MCF 10A (cell line): ENCODE results near the gene RBM26. TPM values are rescaled to one million over a fixed set of nuclear protein-coding genes. Genes with fewer than 3 reads are reported as not detected.

Source experiments
- BruUV-seq: library from RNA; stranded (reverse); fragments of 400-500 nt; replicated peaks from 2 replicates; lab custom pipeline; 2021; lab: Mats Ljungman, UMichigan
- CTCF ChIA-PET: fragments of 300-600 bp; sonication (Branson Sonifier 250); formaldehyde crosslinking; extraction: SDS; loops from one replicate; lab custom pipeline; 2021; ENCODE audit warnings: antibody characterized with exemption, inconsistent platforms; lab: Yijun Ruan, JAX
- POLR2A ChIA-PET: fragments of 300-600, 350-650 bp; sonication (Branson Sonifier 250); formaldehyde crosslinking; extraction: SDS; loops from one replicate; lab custom pipeline; 2020; ENCODE audit warnings: antibody characterized with exemption, inconsistent platforms; lab: Yijun Ruan, JAX
- DNase-seq: peaks from one replicate; pipeline ENCODE4 v3.0.0-alpha.2; 2018; ENCODE audit not compliant: unreplicated experiment
- H3K27ac Mint-ChIP-seq: one replicate; pipeline ENCODE4 v1.8.0; 2022; ENCODE audit warnings: mild to moderate bottlenecking, low read depth, mixed read lengths; ENCODE audit not compliant: unreplicated experiment
- H3K27me3 Mint-ChIP-seq: one replicate; pipeline ENCODE4 v1.8.0; 2022; ENCODE audit warnings: mixed read lengths; ENCODE audit not compliant: insufficient read depth, unreplicated experiment
- H3K36me3 Mint-ChIP-seq: one replicate; pipeline ENCODE4 v1.8.0; 2022; ENCODE audit warnings: mild to moderate bottlenecking, moderate library complexity, mixed read lengths; ENCODE audit not compliant: insufficient read depth, unreplicated experiment
- H3K4me1 Mint-ChIP-seq: one replicate; pipeline ENCODE4 v1.8.0; 2022; ENCODE audit warnings: mixed read lengths; ENCODE audit not compliant: insufficient read depth, unreplicated experiment
- H3K4me3 Mint-ChIP-seq: one replicate; pipeline ENCODE4 v1.8.0; 2022; ENCODE audit warnings: mild to moderate bottlenecking, moderate library complexity, mixed read lengths; ENCODE audit not compliant: unreplicated experiment
- H3K9me3 Mint-ChIP-seq: one replicate; pipeline ENCODE4 v1.8.0; 2022; ENCODE audit warnings: mixed read lengths; ENCODE audit not compliant: unreplicated experiment
- CTCF ChIP-seq: fragments of 200-600 bp; IDR thresholded peaks from one replicate; pipeline ENCODE4 v1.8.0; 2022; ENCODE audit warnings: antibody characterized with exemption, mild to moderate bottlenecking; ENCODE audit not compliant: unreplicated experiment
- intact Hi-C: fragments of 100-400 bp; cut with micrococcal nuclease; formaldehyde crosslinking; loops from 2 replicates; pipeline ENCODE4 v1.14.1; 2022
- total RNA-seq: library from RNA; stranded (reverse); gene quantifications from 2 replicates; pipeline ENCODE4 v1.2.3, GENCODE V29; 2022

Gene RBM26
- total RNA-seq, 1 experiment from 2014 or later: 72.6 TPM

DNA sequence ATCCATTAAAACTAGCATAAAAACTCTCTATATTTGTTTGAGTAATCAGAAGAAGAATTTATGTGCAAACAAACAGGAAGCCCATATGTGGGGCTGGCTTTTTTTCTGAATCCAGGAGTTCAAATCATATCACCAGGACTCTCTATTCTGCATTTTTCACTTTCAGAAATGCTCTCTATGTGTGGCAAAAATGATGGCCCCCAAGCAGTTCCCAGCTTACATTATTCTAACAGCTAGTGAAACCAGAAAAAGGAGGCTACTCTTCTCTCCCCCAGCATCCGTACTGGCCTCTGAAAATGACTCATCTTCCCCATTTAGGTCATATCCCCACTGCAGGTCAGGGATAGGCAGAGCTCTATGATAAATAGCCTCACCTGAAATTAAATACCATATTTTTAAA lies 20.4 kb downstream of the RBM26 start:
- DNase-seq: peak; percentile 58
- Mint-ChIP-seq H3K9me3 (no peaks in the 10 kb centered on the region), H3K27ac (no peak overlapping the region), H3K4me1 (peaks cover 25% of the 10 kb centered on the region), H3K27me3 (no peaks in the 10 kb centered on the region), H3K36me3 (peaks cover 15% of the 10 kb centered on the region), H3K4me3 (no peak overlapping the region)
- intact Hi-C loops: no loop called here
- no peak for TF ChIP-seq CTCF
- ChIA-PET POLR2A (interaction anchor here (0.6 to 1.5 kb wide), 4 partner anchors 11 to 20 kb away, joined by 3 to 7 read pairs (median 4); partner anchors contain the start of gene RBM26), CTCF (interaction anchor here (0.6 kb wide), 1 partner anchor 949 kb away, joined by 3 read pairs; no protein-coding TSS in a partner anchor)
- no TSS peak for BruUV-seq

GRCh38 chr13:79384022-79384610 lies 21.9 kb downstream of the RBM26 start:
- no peak for TF ChIP-seq CTCF
- Mint-ChIP-seq H3K27ac (no peak overlapping the region), H3K27me3 (no peaks in the 10 kb centered on the region)

GRCh38 chr13:79382545-79383275 lies 23.3 kb downstream of the RBM26 start:
- peaks cover 39% of the 10 kb centered on the region for H3K36me3 Mint-ChIP-seq
- no peaks in the 10 kb centered on the region for H3K9me3 Mint-ChIP-seq
- H3K27me3 Mint-ChIP-seq: no peaks in the 10 kb centered on the region
- no peak overlapping the region for H3K4me3 Mint-ChIP-seq
- intact Hi-C loops: no loop called here
- POLR2A ChIA-PET: interaction anchor here (0.6 to 1.1 kb wide), 4 partner anchors 22 to 201 kb away, joined by 3 to 5 read pairs (median 3); no protein-coding TSS in a partner anchor
- no peak for TF ChIP-seq CTCF
- DNase-seq: no peak
- H3K4me1 Mint-ChIP-seq: peaks cover 17% of the 10 kb centered on the region
- BruUV-seq: no TSS peak
- H3K27ac Mint-ChIP-seq: peak overlapping the region; percentile 28
- CTCF ChIA-PET: no interaction called here

More at GRCh38 chr13:79384022-79384610, 21.9 kb downstream of the RBM26 start:
- Mint-ChIP-seq H3K9me3 (no peaks in the 10 kb centered on the region), H3K36me3 (peaks cover 26% of the 10 kb centered on the region), H3K4me1 (peaks cover 21% of the 10 kb centered on the region), H3K4me3 (no peak overlapping the region)
- ChIA-PET POLR2A (no interaction called here), CTCF (interaction anchor here (0.7 kb wide), 2 partner anchors 14 to 326 kb away, joined by 3 read pairs; no protein-coding TSS in a partner anchor)
- intact Hi-C loops: no loop called here
- BruUV-seq: no TSS peak
- DNase-seq: peak; percentile 56

DNA sequence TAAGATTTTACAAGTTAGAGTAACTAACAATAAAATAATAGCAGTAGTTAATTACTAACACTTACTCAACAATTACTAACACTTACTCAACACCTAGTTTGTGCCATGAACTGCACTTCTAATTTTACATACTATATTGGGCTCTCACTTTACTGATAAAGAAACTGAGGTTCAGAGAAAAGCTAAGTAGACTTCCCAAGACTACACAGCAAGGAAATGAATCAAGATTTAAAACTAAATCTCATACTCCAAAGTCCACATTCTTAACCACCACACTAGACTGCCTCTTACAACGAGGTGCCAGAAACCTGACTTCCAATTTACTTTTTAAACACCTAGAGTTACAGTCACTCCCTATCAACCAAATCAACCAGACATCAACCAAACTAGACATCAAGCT lies 25.1 kb downstream of the RBM26 start:
- CTCF ChIA-PET: interaction anchor here (0.8 kb wide), 1 partner anchor 26 kb away, joined by 6 read pairs; no protein-coding TSS in a partner anchor
- Mint-ChIP-seq H3K4me3 (no peak overlapping the region), H3K27ac (peak overlapping the region; percentile 57), H3K27me3 (no peaks in the 10 kb centered on the region), H3K36me3 (peaks cover 53% of the 10 kb centered on the region), H3K9me3 (no peaks in the 10 kb centered on the region), H3K4me1 (peaks cover 13% of the 10 kb centered on the region)
- TF ChIP-seq CTCF: no peak
- DNase-seq: no peak
- POLR2A ChIA-PET: interaction anchor here (0.9 to 1.0 kb wide), 3 partner anchors 21 to 43 kb away, joined by 3 to 4 read pairs (median 4); no protein-coding TSS in a partner anchor
- intact Hi-C loops: no loop called here
- no TSS peak for BruUV-seq
